ENCODE data around the gene HAPLN2. TPM values are rescaled to one million over a fixed set of nuclear protein-coding genes. Genes with fewer than 3 reads are reported as not detected.

The HAPLN2 gene
- total RNA-seq, 1 experiment from 2014 or later, result 0.21 TPM

- Histone ChIP-seq H3K27ac (ENCODE audit: low read length) (no peak within 1 kb of the TSS), H3K4me3 (ENCODE audit: low read depth in 2 of 2, low read length in 2 of 2) (no peak within 1 kb of the TSS), H3K4me1 (ENCODE audit: control insufficient read depth, insufficient read depth, low read length) (peaks cover 23% of the 10 kb centered on the region), H3K36me3 (ENCODE audit: control insufficient read depth, insufficient read depth, low read length) (no peaks in the 10 kb centered on the region), H3K27me3 (ENCODE audit: control insufficient read depth, insufficient read depth, low read length) (no peaks in the 10 kb centered on the region), H3K9me3 (ENCODE audit: control insufficient read depth, insufficient read depth, low read depth, low read length) (no peaks in the 10 kb centered on the region)
- ATAC-seq, result no peak
- ChIA-PET POLR2A (no interaction called here), CTCF (interaction anchor here (0.8 kb wide), 1 partner anchor 33 kb away, joined by 3 read pairs; no protein-coding TSS in a partner anchor)
- DNase-seq (ENCODE audit: low read depth, low spot score), result no peak
- in situ Hi-C loops (cut with HindIII; ENCODE audit: low pct_unique_long_range_greater_than_20kb, low sequenced_read_pairs), result no loop called here
- TF ChIP-seq POLR2AphosphoS5 (IDR thresholded peaks at IDR 0.05; ENCODE audit: low read depth, low read length) (no peak), SIN3A (IDR thresholded peaks at IDR 0.05; ENCODE audit: borderline replicate concordance, insufficient read depth, low read depth, low read length) (no peak), CTCF (IDR thresholded peaks at IDR 0.05) (no peak), TCF7L2 (IDR thresholded peaks at IDR 0.05; ENCODE audit: low read depth, low read length) (no peak), REST (IDR thresholded peaks at IDR 0.05; ENCODE audit: insufficient read depth in 1 of 2, low read depth in 2 of 2, low read length in 1 of 2) (no peak)
- BruUV-seq (replicated peaks), result no TSS peak
- intact Hi-C loops (cut with micrococcal nuclease; ENCODE audit: unreplicated experiment), result no loop called here
These were observed 22.6 kb downstream of the HAPLN2 start, which contains the start of gene BCAN for GRCh38 chr1:156641761-156642264. TSS of gene BCAN (plus strand) at chr1:156642117. CDS start at chr1:156646055, 3,938 bp downstream.

- ChIA-PET CTCF (interaction anchor here (0.9 kb wide), 1 partner anchor 13 kb away, joined by 4 read pairs; no protein-coding TSS in a partner anchor), POLR2A (no interaction called here)
- ATAC-seq (no peak), DNase-seq (ENCODE audit: low read depth, low spot score) (no peak)
- BruUV-seq (replicated peaks), result no TSS peak
- intact Hi-C loops (cut with micrococcal nuclease; ENCODE audit: unreplicated experiment) (no loop called here), in situ Hi-C loops (cut with HindIII; ENCODE audit: low pct_unique_long_range_greater_than_20kb, low sequenced_read_pairs) (no loop called here)
- H3K4me1 ChIP-seq (ENCODE audit: control insufficient read depth, insufficient read depth, low read length), result peaks cover 23% of the 10 kb centered on the region
- no peak overlapping the region for H3K4me3 ChIP-seq (ENCODE audit: low read depth in 2 of 2, low read length in 2 of 2)
- no peaks in the 10 kb centered on the region for H3K36me3 ChIP-seq (ENCODE audit: control insufficient read depth, insufficient read depth, low read length)
- H3K9me3 ChIP-seq (ENCODE audit: control insufficient read depth, insufficient read depth, low read depth, low read length), result no peaks in the 10 kb centered on the region
- TF ChIP-seq SIN3A (IDR thresholded peaks at IDR 0.05; ENCODE audit: borderline replicate concordance, insufficient read depth, low read depth, low read length) (no peak), POLR2AphosphoS5 (IDR thresholded peaks at IDR 0.05; ENCODE audit: low read depth, low read length) (no peak), CTCF (IDR thresholded peaks at IDR 0.05) (no peak), TCF7L2 (IDR thresholded peaks at IDR 0.05; ENCODE audit: low read depth, low read length) (no peak), REST (IDR thresholded peaks at IDR 0.05; ENCODE audit: insufficient read depth in 1 of 2, low read depth in 2 of 2, low read length in 1 of 2) (no peak)
- no peaks in the 10 kb centered on the region for H3K27me3 ChIP-seq (ENCODE audit: control insufficient read depth, insufficient read depth, low read length)
- H3K27ac ChIP-seq (ENCODE audit: low read length), result no peak overlapping the region
These were observed 23.2 kb downstream of the HAPLN2 start for GRCh38 chr1:156642265-156643048.
